ENCODE measurements around the gene STAT5A. TPM values are rescaled to one million over a fixed set of nuclear protein-coding genes. Genes with fewer than 3 reads are reported as not detected.
"Not testable (repeated sequence)": the region's sequence is repeated elsewhere in the genome, so short reads cannot be mapped to it uniquely, and the experiment has no call there.

Gene STAT5A
- 13.8 TPM for total RNA-seq
- long read RNA-seq, transcript STAT5A-211 (19 exons, 3,318 nt): major isoform, 11 of 28 reads
- long read RNA-seq, partial matches to known transcripts: 9 of 28 reads
- long read RNA-seq, other reads (novel, unspliced or antisense): 5 of 28 reads

GRCh38 chr17:42287977-42288802 is at the start of gene STAT5A:
Gene STAT5A (plus strand): TSS chr17:42288498. CDS start chr17:42289412, 914 bp downstream.
- peak; percentile 95 for DNase-seq
- intact Hi-C loops (cut with micrococcal nuclease): no loop called here
- ATAC-seq: peak; percentile 90

- intact Hi-C loops (cut with micrococcal nuclease); ATAC-seq; DNase-seq: not testable (repeated sequence)
Observed at GRCh38 chr17:42239576-42239975, 48.7 kb upstream of the STAT5A start.

GRCh38 chr17:42240201-42240600 is 48.1 kb upstream of the STAT5A start:
- ATAC-seq: no peak
- intact Hi-C loops (cut with micrococcal nuclease): no loop called here

GRCh38 chr17:42240863-42241262 is 47.4 kb upstream of the STAT5A start:
- DNase-seq; ATAC-seq; intact Hi-C loops (cut with micrococcal nuclease): not testable (repeated sequence)

More at GRCh38 chr17:42240201-42240600, 48.1 kb upstream of the STAT5A start:
- DNase-seq: no peak

DNA sequence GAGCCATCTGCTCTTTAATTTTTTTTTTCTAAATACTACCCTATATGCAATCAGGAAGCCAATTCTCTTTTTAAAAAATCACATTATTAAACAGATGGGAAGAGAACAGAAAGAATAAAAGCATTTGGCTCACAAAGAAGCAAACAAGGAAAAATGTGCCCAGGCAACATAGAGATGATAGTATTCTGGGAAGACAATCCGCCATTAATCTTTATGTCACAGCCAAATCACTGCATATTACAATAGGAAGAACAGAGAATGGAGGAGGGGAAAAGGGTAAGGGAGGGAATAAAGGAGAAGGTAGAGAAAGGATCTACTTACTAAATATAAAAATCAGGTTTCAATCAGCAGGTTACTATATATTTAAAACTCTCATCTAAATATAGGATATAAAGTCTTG is 46.4 kb upstream of the STAT5A start:
- DNase-seq (no peak), ATAC-seq (no peak)
- intact Hi-C loops (cut with micrococcal nuclease): no loop called here

DNA sequence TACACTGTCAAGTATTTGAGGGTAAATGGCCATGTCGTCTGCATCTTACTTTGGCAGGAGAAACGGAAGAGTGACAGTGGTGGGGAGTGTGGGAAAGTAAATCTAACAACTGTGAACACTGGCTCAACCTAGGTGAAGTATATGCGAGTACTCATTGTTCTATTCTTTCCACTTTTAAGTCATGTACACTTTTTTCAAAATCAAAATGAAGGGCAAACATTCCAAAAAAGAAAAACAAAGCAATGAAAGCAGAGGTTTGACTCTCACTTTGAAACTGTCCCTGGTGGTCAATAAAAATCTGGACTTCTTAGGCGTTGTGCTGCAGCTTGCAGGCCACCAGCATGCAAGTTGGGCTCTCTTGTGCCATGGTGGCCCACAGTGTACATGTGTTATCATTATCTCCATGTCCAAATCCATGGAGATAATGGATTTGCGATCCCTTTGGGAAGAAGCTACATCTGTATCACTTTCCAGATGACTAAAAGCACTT is 44.8 kb upstream of the STAT5A start:
- no peak for DNase-seq
- no peak for ATAC-seq
- intact Hi-C loops (cut with micrococcal nuclease): no loop called here

GRCh38 chr17:42244116-42244515 is 44.2 kb upstream of the STAT5A start:
- ATAC-seq; intact Hi-C loops (cut with micrococcal nuclease); DNase-seq: not testable (repeated sequence)

DNA sequence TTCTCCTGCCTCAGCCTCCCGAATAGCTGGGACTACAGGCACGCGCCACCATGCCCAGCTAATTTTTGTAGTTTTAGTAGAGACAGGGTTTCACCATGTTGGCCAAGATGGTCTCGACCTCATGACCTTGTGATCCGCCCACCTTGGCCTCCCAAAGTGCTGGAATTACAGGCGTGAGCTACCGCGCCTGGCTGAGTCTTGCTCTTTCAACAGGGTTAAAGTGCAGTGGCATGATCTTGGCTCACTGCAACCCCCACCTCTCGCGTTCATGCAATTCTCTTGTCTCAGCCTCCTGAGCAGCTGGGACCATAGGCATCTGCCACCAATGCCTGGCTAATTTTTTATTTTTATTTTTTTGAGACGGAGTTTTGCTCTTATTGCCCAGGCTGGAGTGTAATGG is 43.1 kb upstream of the STAT5A start:
- ATAC-seq; intact Hi-C loops (cut with micrococcal nuclease); DNase-seq: not testable (repeated sequence)

GRCh38 chr17:42246515-42246914 is 41.8 kb upstream of the STAT5A start:
- ATAC-seq (no peak), DNase-seq (no peak)
- intact Hi-C loops (cut with micrococcal nuclease): no loop called here

GRCh38 chr17:42247734-42248133 is 40.6 kb upstream of the STAT5A start:
- intact Hi-C loops (cut with micrococcal nuclease): no loop called here
- no peak for DNase-seq
- no peak for ATAC-seq

DNA sequence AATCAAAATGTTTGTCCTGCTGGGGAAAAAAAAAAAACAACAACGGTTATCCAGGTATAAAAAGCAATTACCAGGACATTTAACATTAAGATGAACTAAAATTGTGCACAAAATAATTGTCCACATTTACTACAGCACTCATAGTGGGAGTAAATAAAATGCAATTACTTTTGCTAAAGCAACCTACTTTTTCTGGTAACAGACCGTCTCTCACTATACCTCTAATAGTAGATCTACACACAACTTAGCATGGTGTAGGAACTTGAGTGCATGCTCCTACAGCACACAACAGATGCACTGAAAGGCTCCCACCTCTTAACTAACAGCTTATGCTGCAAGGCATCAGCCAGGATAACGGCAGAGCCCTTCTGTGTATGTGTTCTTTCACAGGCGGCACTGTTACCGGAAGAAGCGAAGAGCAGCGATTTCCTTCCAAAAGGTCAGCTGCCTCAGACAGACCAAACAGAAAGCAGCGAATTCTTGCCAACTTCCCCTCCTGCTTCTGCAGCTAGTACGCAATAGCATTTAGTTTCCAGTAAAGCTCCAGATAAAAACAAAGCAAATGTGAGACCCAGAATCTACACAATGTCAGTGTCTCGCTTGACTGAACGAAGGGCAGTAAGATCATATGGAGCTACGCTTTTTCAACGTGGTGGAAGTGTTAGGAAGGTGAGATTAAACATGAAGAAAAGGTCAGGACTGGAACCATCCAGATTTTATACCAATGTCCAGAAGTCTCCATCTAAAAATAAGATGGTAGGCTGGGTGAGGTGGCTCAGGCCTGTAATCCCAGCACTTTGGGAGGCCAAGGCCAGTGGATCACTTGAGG is 39.7 kb upstream of the STAT5A start:
- DNase-seq: peak; percentile 52
- peak; percentile 96 for ATAC-seq
- intact Hi-C loops (cut with micrococcal nuclease): no loop called here

DNA sequence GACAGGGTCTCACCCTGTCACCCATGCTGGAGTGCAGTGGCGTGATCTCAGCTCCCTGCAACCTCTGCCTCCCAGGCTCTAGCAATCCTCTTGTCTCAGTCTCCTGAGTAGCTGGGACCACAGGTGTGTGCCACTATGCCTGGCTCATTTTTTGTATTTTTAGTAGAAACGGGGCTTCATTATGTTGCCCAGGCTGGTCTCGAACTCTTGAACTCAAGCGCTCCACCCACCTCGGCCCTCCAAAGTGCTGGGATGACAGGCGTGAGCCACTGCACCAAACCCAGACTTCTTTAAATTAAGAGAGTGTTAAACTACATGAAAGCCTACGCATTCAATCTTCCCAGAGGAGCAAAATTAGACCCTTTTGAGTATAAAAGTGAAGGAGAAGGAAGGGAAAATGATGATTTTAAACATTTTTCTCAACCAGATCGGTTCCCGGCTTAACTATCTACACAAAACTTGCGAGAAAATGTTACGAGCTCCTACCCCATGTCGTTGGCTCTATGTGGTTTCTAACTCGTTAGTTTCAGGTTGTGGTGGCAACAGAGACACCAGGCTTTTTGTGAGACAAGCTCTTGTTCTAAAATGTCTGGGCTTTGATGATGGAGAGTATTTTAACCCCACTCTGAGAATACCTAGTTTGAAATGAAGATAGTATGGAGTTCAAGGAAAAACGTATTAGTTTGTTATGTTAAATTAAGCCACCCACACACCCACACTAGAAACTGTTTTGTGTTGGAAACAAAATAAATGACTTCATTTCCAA is 38.4 kb upstream of the STAT5A start:
- intact Hi-C loops (cut with micrococcal nuclease): no loop called here
- no peak for DNase-seq
- no peak for ATAC-seq

DNA sequence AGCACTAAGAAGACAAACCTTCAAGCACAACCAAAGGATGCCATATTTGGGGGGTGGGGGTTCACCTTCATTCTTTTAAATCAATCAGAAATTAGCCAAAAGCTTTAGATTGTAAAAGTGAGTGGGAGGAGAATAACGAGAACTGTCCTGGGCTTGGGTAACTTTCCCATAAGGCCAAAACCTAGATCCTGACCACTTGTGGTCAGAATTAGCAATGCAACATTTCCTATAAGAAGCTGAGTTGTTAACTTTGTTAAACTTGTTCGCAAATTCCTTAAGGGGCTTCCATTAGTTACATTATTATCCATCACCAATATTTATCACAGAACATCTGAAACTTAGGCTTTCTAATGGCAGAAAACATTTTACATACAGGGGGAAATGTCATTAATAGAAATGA is 37.2 kb upstream of the STAT5A start:
- DNase-seq: no peak
- intact Hi-C loops (cut with micrococcal nuclease): no loop called here
- no peak for ATAC-seq

- ATAC-seq: no peak
- no peak for DNase-seq
- intact Hi-C loops (cut with micrococcal nuclease): no loop called here
Observed at GRCh38 chr17:42252597-42253550, 35.4 kb upstream of the STAT5A start.

GRCh38 chr17:42253578-42253977 is 34.7 kb upstream of the STAT5A start:
- intact Hi-C loops (cut with micrococcal nuclease): no loop called here
- ATAC-seq: no peak
- no peak for DNase-seq

DNA sequence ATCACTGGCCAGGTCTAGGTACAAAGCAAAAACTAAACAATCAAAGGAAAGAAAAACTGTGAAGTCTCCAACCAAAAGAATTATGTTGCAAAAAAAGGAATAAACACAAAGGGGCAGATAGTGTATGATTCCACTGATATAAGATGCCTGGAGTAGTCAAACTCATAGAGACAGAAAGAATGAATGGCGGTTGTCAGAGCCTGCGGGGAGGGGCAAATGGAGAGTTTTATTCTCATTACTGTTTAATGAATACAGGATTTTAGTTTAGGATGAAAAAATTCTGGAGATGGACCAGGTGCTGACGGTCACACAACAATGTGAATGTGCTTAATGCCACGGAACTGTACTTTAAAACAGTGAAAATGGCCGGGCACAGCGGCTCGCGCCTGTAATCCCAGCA is 32.9 kb upstream of the STAT5A start:
- ATAC-seq: no peak
- intact Hi-C loops (cut with micrococcal nuclease): no loop called here
- no peak for DNase-seq

DNA sequence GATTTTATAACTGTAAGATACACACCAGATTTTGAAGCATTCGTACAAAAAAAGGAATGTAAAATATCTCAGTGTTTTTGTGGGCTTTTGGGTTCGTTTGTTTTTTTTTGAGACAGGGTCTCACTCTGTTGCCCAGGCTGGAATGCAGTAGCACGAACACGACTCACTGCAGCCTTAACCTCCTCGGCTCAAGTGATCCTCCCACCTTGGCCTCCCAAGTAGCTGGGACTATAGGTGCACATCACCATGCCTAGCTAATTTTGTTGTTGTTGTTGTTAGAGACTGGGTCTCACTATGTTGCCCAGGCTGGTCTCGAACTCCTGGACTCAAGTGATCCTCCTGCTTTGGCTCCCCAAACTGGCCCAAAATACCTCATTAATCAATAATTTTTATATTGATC is 28.0 kb upstream of the STAT5A start:
- intact Hi-C loops (cut with micrococcal nuclease): no loop called here
- no peak for DNase-seq
- no peak for ATAC-seq

DNA sequence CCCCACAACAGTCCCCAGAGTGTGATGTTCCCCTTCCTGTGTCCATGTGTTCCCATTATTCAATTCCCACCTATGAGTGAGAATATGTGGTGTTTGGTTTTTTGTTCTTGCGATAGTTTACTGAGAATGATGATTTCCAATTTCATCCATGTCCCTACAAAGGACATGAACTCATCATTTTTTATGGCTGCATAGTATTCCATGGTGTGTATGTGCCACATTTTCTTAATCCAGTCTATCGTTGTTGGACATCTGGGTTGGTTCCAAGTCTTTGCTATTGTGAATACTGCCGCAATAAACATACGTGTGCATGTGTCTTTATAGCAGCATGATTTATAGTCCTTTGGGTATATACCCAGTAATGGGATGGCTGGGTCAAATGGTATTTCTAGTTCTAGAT is 23.9 kb upstream of the STAT5A start:
- ATAC-seq; intact Hi-C loops (cut with micrococcal nuclease); DNase-seq: not testable (repeated sequence)
